Gastroesophageal sphincter (tissue), 4 donors: ENCODE data around the gene PLA2G3. TPM values are rescaled to one million over a fixed set of nuclear protein-coding genes. Genes with fewer than 3 reads are reported as not detected.

Experiments used
- ATAC-seq: fragments of 150-250 bp; one replicate; pipeline ENCODE4 v1.9.1; 2016; ENCODE audit warnings: mild to moderate bottlenecking, moderate library complexity
- H3K27ac ChIP-seq, 4 donors: fragments of 200-600 bp; sonication (generic) in 3 of 4; 1 replicate in 3 of 4; 2 replicates in 1 of 4; pipeline ENCODE4 v1.5.1; 2016 to 2019
- H3K27me3 ChIP-seq: fragments of 200-600 bp; sonication (generic); one replicate; pipeline ENCODE4 v1.5.1; 2019
- H3K36me3 ChIP-seq, 2 donors: fragments of 200-600 bp; sonication (generic); one replicate each; pipeline ENCODE4 v1.5.1; 2019; ENCODE audit warnings: control low read depth in 1 of 2
- H3K4me1 ChIP-seq, 3 donors: fragments of 200-600 bp; sonication (generic); 1 replicate in 2 of 3; 2 replicates in 1 of 3; pipeline ENCODE4 v1.5.1; 2016 to 2019; ENCODE audit warnings: control low read depth in 2 of 3
- H3K4me3 ChIP-seq, 2 donors: fragments of 200-600 bp; sonication (generic); one replicate each; pipeline ENCODE4 v1.5.1; 2019; ENCODE audit warnings: mild to moderate bottlenecking in 1 of 2, moderate library complexity in 1 of 2
- H3K9me3 ChIP-seq, 3 donors: fragments of 200-600 bp; sonication (generic); one replicate each; pipeline ENCODE4 v1.5.1; 2017 to 2019; ENCODE audit warnings: control low read depth in 2 of 3
- CTCF ChIP-seq, 4 experiments: fragments of 200-600 bp in 2 of 4; fragments of 450-650 bp in 2 of 4; sonication (generic) in 1 of 4; IDR thresholded peaks; one replicate each; pipeline ENCODE4 v1.5.1; 2017 to 2019; ENCODE audit warnings: antibody characterized with exemption in 4 of 4, mild to moderate bottlenecking in 2 of 4, moderate library complexity in 2 of 4
- EP300 ChIP-seq: sonication (generic); formaldehyde crosslinking; IDR thresholded peaks from one replicate; pipeline ENCODE4 v1.6.1; 2017; ENCODE audit warnings: antibody characterized with exemption, mild to moderate bottlenecking
- POLR2A ChIP-seq, 2 donors: fragments of 450-650 bp; IDR thresholded peaks; one replicate each; pipeline ENCODE4 v1.6.1; 2017; ENCODE audit warnings: antibody characterized with exemption in 2 of 2, mild to moderate bottlenecking in 2 of 2, moderate library complexity in 1 of 2
- POLR2AphosphoS5 ChIP-seq: sonication (generic); formaldehyde crosslinking; IDR thresholded peaks from one replicate; pipeline ENCODE4 v1.6.1; 2017; ENCODE audit warnings: antibody characterized with exemption
- WGBS, 2 donors: methylation state at CpG; one replicate each; pipeline ENCODE4 v1.1.5; 2018; ENCODE audit warnings: low coverage in 1 of 2; 5-methylcytosine and 5-hydroxymethylcytosine counted together
- total RNA-seq, 4 donors: library from RNA; depleted of rRNA; stranded (reverse); fragments of >200 nt; gene quantifications; one replicate each; pipeline ENCODE4 v1.1.0, GENCODE V29; 2016

PLA2G3 gene
- total RNA-seq, 4 donors from 2014 or later = 0.12 to 0.47 (median 0.22) TPM; not detected in 1

- H3K4me3 ChIP-seq = no peak overlapping the region
- ATAC-seq = no peak
- H3K27me3 ChIP-seq = peaks cover 23% of the 10 kb centered on the region
- no peaks in the 10 kb centered on the region for H3K36me3 ChIP-seq
- peaks cover 0 to 5% (median 0%) of the 10 kb centered on the region in 3 donors for H3K4me1 ChIP-seq
- WGBS, 2 donors = 76% methylated on average over 2 of the region's 3 CpGs; no CpG with 5 or more reads in 1 of the 2 donors
- no peaks in the 10 kb centered on the region for H3K9me3 ChIP-seq
- no peak overlapping the region for H3K27ac ChIP-seq
- TF ChIP-seq EP300 (no peak), POLR2A (IDR thresholded peaks at IDR 0.05) (no peak), CTCF (IDR thresholded peaks at IDR 0.05) (no peak), POLR2AphosphoS5 (no peak)
Observed at GRCh38 chr22:31143038-31143437, 2.7 kb upstream of the PLA2G3 start.

GRCh38 chr22:31142285-31142684, 2.0 kb upstream of the PLA2G3 start:
- TF ChIP-seq CTCF (IDR thresholded peaks at IDR 0.05) = no peak
- no peak for TF ChIP-seq POLR2A (IDR thresholded peaks at IDR 0.05)
- H3K4me3 ChIP-seq = no peak overlapping the region
- no peaks in the 10 kb centered on the region for H3K9me3 ChIP-seq
- H3K4me1 ChIP-seq = no peaks in the 10 kb centered on the region
- H3K36me3 ChIP-seq = no peaks in the 10 kb centered on the region
- 100% methylated on average over 1 of the region's 4 CpGs for WGBS, 2 donors
- H3K27me3 ChIP-seq = peaks cover 27% of the 10 kb centered on the region
- H3K27ac ChIP-seq = no peak overlapping the region
- no peak for ATAC-seq

GRCh38 chr22:31141551-31141950, 1.2 kb upstream of the PLA2G3 start:
- Histone ChIP-seq H3K9me3 (no peaks in the 10 kb centered on the region), H3K27ac (no peak overlapping the region), H3K27me3 (peaks cover 27% of the 10 kb centered on the region), H3K4me3 (no peak overlapping the region), H3K4me1 (no peaks in the 10 kb centered on the region), H3K36me3 (no peaks in the 10 kb centered on the region)
- TF ChIP-seq POLR2AphosphoS5 = no peak
- TF ChIP-seq CTCF (IDR thresholded peaks at IDR 0.05) = no peak
- no peak for TF ChIP-seq POLR2A (IDR thresholded peaks at IDR 0.05)
- TF ChIP-seq EP300 = no peak
- 92 to 100% methylated on average over 2 of the region's 2 CpGs for WGBS, 2 donors
- ATAC-seq = no peak

GRCh38 chr22:31140746-31141145, 438 bp upstream of the PLA2G3 start:
- H3K4me1 ChIP-seq = no peaks in the 10 kb centered on the region
- H3K9me3 ChIP-seq = no peaks in the 10 kb centered on the region
- peaks cover 27% of the 10 kb centered on the region for H3K27me3 ChIP-seq
- no CpG with 5 or more reads among the region's 5 CpGs for WGBS, 2 donors
- no peak overlapping the region for H3K4me3 ChIP-seq
- no peak overlapping the region for H3K27ac ChIP-seq
- H3K36me3 ChIP-seq = no peaks in the 10 kb centered on the region
- no peak for ATAC-seq
- TF ChIP-seq CTCF (IDR thresholded peaks at IDR 0.05) = no peak
- no peak for TF ChIP-seq EP300
- TF ChIP-seq POLR2AphosphoS5 = no peak
- no peak for TF ChIP-seq POLR2A (IDR thresholded peaks at IDR 0.05)

- Histone ChIP-seq H3K27ac (no peak overlapping the region), H3K9me3 (no peaks in the 10 kb centered on the region), H3K4me1 (no peaks in the 10 kb centered on the region), H3K4me3 (no peak overlapping the region), H3K36me3 (peaks cover 0 to 1% of the 10 kb centered on the region in 2 donors), H3K27me3 (peaks cover 27% of the 10 kb centered on the region)
- no peak for TF ChIP-seq EP300
- 80 to 84% methylated on average over 1 to 2 of the region's 3 CpGs for WGBS, 2 donors
- no peak for ATAC-seq
Observed at GRCh38 chr22:31139066-31139465, 1.2 kb downstream of the PLA2G3 start.
